HG03575 (cell line): ENCODE data around the gene GNG11.

Experiments
- ATAC-seq: cut with Tn5 transposase; IDR thresholded peaks from one replicate; pipeline ENCODE4 v1.9.1; 2021; ENCODE audit not compliant: unreplicated experiment, insufficient number of reproducible peaks, low FRiP score; ENCODE audit errors: extremely low read depth

The GNG11 gene

GRCh38 chr7:93921607-93922566 is at the start of gene GNG11:
TSS of gene GNG11 (plus strand) at chr7:93921735. CDS start at chr7:93922138, 403 bp downstream.
- ATAC-seq: peak; percentile 74

- ATAC-seq: no peak
Measured at GRCh38 chr7:93873998-93874574, 47.4 kb upstream of the GNG11 start.

DNA sequence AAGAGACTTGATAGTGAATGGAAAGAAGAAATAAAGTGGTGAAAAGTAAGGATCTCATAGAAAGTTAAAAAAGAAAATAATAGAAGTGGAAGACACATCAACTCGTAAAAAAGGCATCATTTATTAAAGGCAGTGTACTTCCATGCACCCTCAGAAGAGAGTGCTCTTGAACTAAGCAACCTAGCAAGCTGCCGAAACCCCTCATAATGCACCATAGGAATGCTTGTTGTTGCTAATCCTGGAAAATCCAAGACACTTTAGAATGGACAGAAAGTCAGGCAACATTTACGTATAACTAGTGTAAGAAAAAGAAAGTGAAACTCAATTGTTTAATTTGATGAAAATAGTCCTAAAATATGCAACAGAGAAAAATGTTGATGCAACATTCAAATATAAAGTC is 43.8 kb upstream of the GNG11 start:
- ATAC-seq: no peak

GRCh38 chr7:93879356-93879755 is 42.2 kb upstream of the GNG11 start:
- ATAC-seq: no peak

DNA sequence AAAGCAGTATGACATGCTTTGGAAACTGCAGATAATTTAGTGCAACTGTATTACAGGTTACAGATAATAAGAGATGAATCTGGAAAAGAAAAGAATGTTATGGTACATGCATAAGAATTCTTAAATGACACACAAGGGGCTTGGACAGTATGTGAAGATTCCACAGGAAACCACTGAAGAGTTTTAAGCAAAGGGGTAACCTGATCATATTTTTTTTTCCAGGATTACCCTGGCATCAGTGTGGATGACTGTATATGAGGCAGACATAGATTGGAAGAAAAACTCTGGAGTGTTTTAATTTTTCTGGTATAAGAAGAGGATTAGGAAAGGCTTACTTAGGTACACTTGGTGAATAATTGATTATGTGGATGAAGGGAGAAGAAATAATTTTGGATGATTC is 39.1 kb upstream of the GNG11 start:
- no peak for ATAC-seq

GRCh38 chr7:93883078-93883916 is 38.2 kb upstream of the GNG11 start:
- no peak for ATAC-seq

DNA sequence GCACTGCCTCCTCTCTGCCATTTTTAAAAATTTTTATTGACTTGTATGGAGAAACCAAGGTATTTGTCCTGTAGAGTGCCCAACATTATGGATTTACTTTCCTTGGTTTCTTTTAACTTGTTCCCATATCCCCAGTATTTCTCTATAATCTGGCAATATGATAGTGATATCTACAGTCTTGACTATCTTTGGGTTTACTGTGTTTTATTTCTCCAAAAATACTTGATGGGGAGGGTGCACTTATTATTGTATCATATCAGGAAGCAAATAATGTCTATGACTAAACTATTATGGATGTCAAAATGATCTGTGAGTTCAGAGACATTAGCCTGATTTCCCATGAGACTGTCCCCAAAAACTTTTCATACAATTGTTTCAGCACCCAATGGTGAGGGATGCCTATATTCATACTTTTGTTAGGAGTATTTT is 37.6 kb upstream of the GNG11 start:
- ATAC-seq: no peak

GRCh38 chr7:93884541-93884940 is 37.0 kb upstream of the GNG11 start:
- no peak for ATAC-seq

GRCh38 chr7:93889261-93889660 is 32.3 kb upstream of the GNG11 start:
- no peak for ATAC-seq

DNA sequence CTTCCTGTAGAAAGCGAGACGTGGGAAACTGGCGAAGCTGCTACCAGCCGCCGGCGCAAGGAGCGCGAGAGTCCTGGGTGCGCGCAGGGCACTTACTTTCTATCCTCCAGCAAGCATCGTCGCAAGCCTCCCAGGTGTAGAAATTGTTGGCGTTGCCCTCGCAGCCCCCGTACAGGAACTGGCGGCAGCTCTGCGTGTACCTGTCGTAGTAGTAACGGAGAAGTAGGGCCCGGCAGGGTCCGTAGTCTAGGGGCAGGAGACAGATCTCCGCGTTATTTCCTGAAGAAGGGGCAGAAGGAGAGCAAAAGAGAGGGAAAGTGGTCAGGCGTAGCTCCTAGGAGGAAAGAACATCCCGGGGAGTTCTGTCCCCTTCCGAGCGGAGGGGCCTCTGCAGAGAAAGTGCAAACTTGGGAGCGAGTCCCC is 31.5 kb upstream of the GNG11 start:
- no peak for ATAC-seq

DNA sequence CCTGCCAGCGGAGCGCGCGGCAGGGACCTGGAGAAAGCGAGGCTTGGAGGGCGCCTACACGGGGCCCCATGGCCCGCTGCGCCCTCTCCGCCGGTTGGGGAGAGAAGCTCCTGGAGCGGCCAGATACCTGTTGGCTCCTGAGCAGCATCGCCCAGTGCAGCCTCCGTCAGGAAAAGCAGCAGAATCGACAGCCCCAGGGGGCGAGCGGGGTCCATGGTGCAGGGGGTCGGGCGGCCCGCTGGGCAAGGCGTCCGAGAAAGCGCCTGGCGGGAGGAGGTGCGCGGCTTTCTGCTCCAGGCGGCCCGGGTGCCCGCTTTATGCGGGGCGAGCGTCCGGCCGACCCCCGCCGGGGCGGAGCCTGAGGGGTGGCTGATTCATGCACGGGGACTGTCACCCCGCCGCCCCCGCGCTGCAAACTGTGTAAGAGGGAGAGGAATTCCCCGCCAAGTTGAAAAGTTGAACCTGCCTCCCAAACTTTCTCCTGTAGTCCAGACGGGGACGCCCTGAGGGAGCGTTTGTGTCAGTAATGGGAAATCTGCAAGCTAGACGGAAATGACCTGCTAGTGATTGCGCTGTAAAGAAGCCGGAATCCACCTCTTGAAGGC is 31.0 kb upstream of the GNG11 start, which contains the start of gene TFPI2:
Gene TFPI2, minus strand, starts transcription at position 290 of the 605 bp plus-strand sequence. Its CDS starts 75 bp downstream, at position 215.
- ATAC-seq: no peak

GRCh38 chr7:93894426-93894825 is 27.1 kb upstream of the GNG11 start:
- no peak for ATAC-seq

DNA sequence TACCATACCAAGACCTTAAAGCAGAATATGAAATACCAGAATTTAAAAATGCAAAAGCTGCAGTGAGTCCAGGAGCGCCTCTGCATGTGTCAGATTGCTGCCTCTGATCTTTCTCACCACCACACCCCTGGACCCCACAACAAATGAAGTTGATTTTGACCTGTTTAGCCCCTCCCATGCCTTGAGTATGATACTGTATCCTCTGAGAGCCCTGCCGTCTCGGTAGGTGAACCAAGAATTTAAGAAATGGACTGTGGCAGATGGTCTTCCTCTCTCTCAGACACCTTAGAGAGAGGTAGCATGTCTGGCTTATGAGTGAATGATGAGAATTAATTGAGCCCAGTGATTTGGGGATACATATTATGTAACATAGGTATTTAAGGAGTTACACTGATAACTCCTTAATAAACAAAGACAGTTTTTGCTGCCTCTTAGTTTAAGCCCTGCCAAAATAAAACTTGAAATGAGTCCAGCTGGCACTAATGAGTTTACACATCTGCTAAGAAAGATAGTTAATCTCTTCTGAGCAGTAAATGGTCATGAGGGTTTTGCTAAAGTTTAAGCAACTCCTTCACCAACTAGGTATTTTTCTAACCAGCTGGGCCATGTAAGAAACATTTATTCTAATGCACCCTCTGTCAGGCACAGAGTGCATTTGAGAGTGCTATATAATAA is 26.4 kb upstream of the GNG11 start:
- ATAC-seq: no peak

- no peak for ATAC-seq
Measured at GRCh38 chr7:93895859-93896600, 25.5 kb upstream of the GNG11 start.

DNA sequence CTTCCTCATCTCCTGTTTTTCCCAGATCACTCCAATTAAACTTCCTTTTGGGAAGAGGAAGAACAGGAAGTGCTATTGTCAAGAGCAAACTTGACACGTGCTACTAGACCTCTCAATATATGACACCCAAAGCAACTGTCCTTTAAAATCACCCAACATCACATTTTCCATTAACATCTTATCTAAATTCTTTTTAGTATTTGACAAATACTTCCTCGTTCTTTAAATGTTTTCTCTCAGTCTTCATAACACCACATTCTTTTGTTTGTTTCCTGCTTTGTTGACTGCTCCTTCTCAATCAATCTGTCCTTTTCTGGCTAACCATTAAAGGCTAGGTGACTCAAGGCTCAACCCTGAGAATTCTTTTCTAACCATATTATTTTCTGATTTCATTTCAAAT is 23.9 kb upstream of the GNG11 start:
- no peak for ATAC-seq

GRCh38 chr7:93902777-93903423 is 18.6 kb upstream of the GNG11 start:
- no peak for ATAC-seq

DNA sequence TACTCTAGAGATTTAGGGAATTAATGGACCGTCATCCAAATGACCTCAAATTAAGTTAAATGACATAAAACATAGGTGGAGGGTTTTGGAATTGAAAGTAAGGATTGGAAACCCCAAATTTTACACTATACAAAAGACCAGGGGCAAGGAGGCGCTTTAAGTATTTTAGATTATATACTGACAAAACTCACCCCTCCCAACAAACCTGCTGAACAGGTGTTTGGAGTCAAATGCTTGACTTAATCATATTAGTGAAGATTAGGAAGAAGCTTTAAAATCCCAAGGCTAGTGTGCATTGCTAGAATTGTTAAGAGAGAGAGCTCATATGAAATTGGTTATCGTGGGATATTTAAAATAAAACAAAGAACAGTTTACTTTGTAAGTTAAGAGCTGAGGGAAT is 15.3 kb upstream of the GNG11 start, which contains the start of gene GNGT1:
Gene GNGT1, plus strand, starts transcription at position 301 of the 400 bp plus-strand sequence. CDS start 180 bp downstream, outside the sequence.
- ATAC-seq: no peak
